Loucy (cell line): Measurements from ENCODE around the gene SRD5A1.

Experiments used
- H2AFZ ChIP-seq: fragments of 200-600 bp; sonication (generic); 2 replicates; pipeline ENCODE4 v1.6.0; 2016; ENCODE audit warnings: antibody characterized with exemption, mild to moderate bottlenecking, low read length, moderate library complexity
- H3F3A ChIP-seq: fragments of 200-600 bp; 2 replicates; pipeline ENCODE4 v1.6.0; 2016; ENCODE audit warnings: antibody characterized with exemption, low read depth, mild to moderate bottlenecking
- H3K27me3 ChIP-seq: fragments of 200-600 bp; sonication (generic); 2 replicates; pipeline ENCODE4 v1.6.1; 2014; ENCODE audit warnings: low read length, mild to moderate bottlenecking; ENCODE audit not compliant: insufficient read depth, poor library complexity, severe bottlenecking
- H3K36me3 ChIP-seq: fragments of 200-600 bp; sonication (generic); 2 replicates; pipeline ENCODE4 v1.6.1; 2016; ENCODE audit warnings: low read length; ENCODE audit not compliant: insufficient read depth
- H3K4me1 ChIP-seq: fragments of 200-600 bp; sonication (generic); 2 replicates; pipeline ENCODE4 v1.5.1; 2014; ENCODE audit warnings: low read length, mild to moderate bottlenecking; ENCODE audit not compliant: insufficient read depth, poor library complexity, severe bottlenecking
- H3K4me2 ChIP-seq: fragments of 200-600 bp; sonication (generic); 2 replicates; pipeline ENCODE4 v1.6.0; 2014; ENCODE audit warnings: antibody characterized with exemption, low read length, low read depth, mild to moderate bottlenecking; ENCODE audit not compliant: poor library complexity, severe bottlenecking
- H3K4me3 ChIP-seq: fragments of 200-600 bp; sonication (generic); 2 replicates; pipeline ENCODE4 v1.5.1; 2014; ENCODE audit warnings: low read length, mild to moderate bottlenecking, mixed read lengths; ENCODE audit not compliant: poor library complexity, severe bottlenecking
- H3K79me2 ChIP-seq: fragments of 200-600 bp; sonication (generic); 2 replicates; pipeline ENCODE4 v1.6.1; 2014; ENCODE audit warnings: low read length; ENCODE audit not compliant: insufficient read depth
- H3K9ac ChIP-seq: fragments of 200-600 bp; sonication (generic); 2 replicates; pipeline ENCODE4 v1.6.0; 2014; ENCODE audit warnings: mild to moderate bottlenecking, low read depth, low read length, moderate library complexity; ENCODE audit not compliant: poor library complexity, severe bottlenecking
- H3K9me2 ChIP-seq: fragments of 200-600 bp; sonication (generic); replicated peaks from 2 replicates; pipeline ENCODE4 v1.6.1; 2016; ENCODE audit warnings: low read depth, low read length, mixed read lengths
- H3K9me3 ChIP-seq: fragments of 200-600 bp; sonication (generic); 2 replicates; pipeline ENCODE4 v1.6.1; 2014; ENCODE audit warnings: mild to moderate bottlenecking, antibody characterized with exemption, low read length, low read depth; ENCODE audit not compliant: insufficient read depth
- H4K20me1 ChIP-seq: fragments of 200-600 bp; sonication (generic); 2 replicates; pipeline ENCODE4 v1.6.0; 2014; ENCODE audit warnings: antibody characterized with exemption, low read length, mild to moderate bottlenecking; ENCODE audit not compliant: insufficient read depth, poor library complexity, severe bottlenecking
- CTCF ChIP-seq: fragments of 200-600 bp; sonication (generic); conservative IDR thresholded peaks from 2 replicates; pipeline ENCODE4 v1.5.1; 2014; ENCODE audit warnings: mild to moderate bottlenecking, antibody characterized with exemption, low read length
- EZH2phosphoT487 ChIP-seq: fragments of 200-600 bp; IDR thresholded peaks from 2 replicates; pipeline ENCODE4 v1.6.1; 2018; ENCODE audit warnings: antibody characterized with exemption, mild to moderate bottlenecking, moderate library complexity, borderline replicate concordance

Gene SRD5A1

GRCh38 chr5:6717687-6718086, 84.4 kb downstream of the SRD5A1 start:
- H3K9ac ChIP-seq: peak overlapping the region; percentile 75
- H3K9me3 ChIP-seq: no peaks in the 10 kb centered on the region
- H3K27me3 ChIP-seq: no peaks in the 10 kb centered on the region
- H2AFZ ChIP-seq: no peak overlapping the region
- TF ChIP-seq CTCF: no peak
- peak overlapping the region; percentile 93 for H3K4me3 ChIP-seq
- peaks cover 86% of the 10 kb centered on the region for H3K79me2 ChIP-seq
- H3K4me2 ChIP-seq: peak overlapping the region; percentile 98
- no peaks in the 10 kb centered on the region; the same call in 1 of the 2 replicates for H3F3A ChIP-seq
- peaks cover 11% of the 10 kb centered on the region; the same call in 1 of the 2 replicates for H3K36me3 ChIP-seq
- H3K9me2 ChIP-seq: no peaks in the 10 kb centered on the region
- peaks cover 83% of the 10 kb centered on the region for H4K20me1 ChIP-seq
- peaks cover 66% of the 10 kb centered on the region for H3K4me1 ChIP-seq

- Histone ChIP-seq H3K79me2 (peaks cover 92% of the 10 kb centered on the region), H3K9me2 (no peaks in the 10 kb centered on the region), H3K9me3 (no peaks in the 10 kb centered on the region), H3F3A (no peaks in the 10 kb centered on the region; the same call in 1 of the 2 replicates), H3K27me3 (no peaks in the 10 kb centered on the region), H3K9ac (peak overlapping the region; percentile 75), H3K4me1 (peaks cover 67% of the 10 kb centered on the region), H4K20me1 (peaks cover 89% of the 10 kb centered on the region), H2AFZ (no peak overlapping the region), H3K36me3 (peaks cover 14% of the 10 kb centered on the region; the same call in 1 of the 2 replicates), H3K4me3 (peak overlapping the region; percentile 93), H3K4me2 (peak overlapping the region; percentile 98)
- TF ChIP-seq EZH2phosphoT487 (no peak), CTCF (no peak)
Measured at GRCh38 chr5:6718161-6718681, 85.0 kb downstream of the SRD5A1 start.

- H3K27me3 ChIP-seq: no peaks in the 10 kb centered on the region
- H3K79me2 ChIP-seq: peaks cover 96% of the 10 kb centered on the region
- H3K9me2 ChIP-seq: no peaks in the 10 kb centered on the region
- no peak overlapping the region for H2AFZ ChIP-seq
- H3K4me2 ChIP-seq: peak overlapping the region; percentile 98
- peak overlapping the region; percentile 75 for H3K9ac ChIP-seq
- TF ChIP-seq CTCF: no peak
- no peak for TF ChIP-seq EZH2phosphoT487
- no peaks in the 10 kb centered on the region for H3K9me3 ChIP-seq
- peaks cover 19% of the 10 kb centered on the region; the same call in 1 of the 2 replicates for H3K36me3 ChIP-seq
- peak overlapping the region; percentile 93 for H3K4me3 ChIP-seq
- H4K20me1 ChIP-seq: peaks cover 93% of the 10 kb centered on the region
- H3K4me1 ChIP-seq: peaks cover 67% of the 10 kb centered on the region
- no peaks in the 10 kb centered on the region; the same call in 1 of the 2 replicates for H3F3A ChIP-seq
Measured at GRCh38 chr5:6718718-6719117, 85.5 kb downstream of the SRD5A1 start.
